T-helper 2 cell treated with Interferon-gamma antibody and Interleukin-4, amounts not matched to agents 100 ng/mL and 5 ng/mL, for 36 hours (primary cell): ENCODE measurements around the gene ALOX5. TPM values are rescaled to one million over a fixed set of nuclear protein-coding genes. Genes with fewer than 3 reads are reported as not detected.

Experiments used
- total RNA-seq: library from RNA; stranded (reverse); gene quantifications from 2 replicates; pipeline ENCODE4 v1.2.3, GENCODE V29; 2022

The ALOX5 gene
- total RNA-seq, 1 donor from 2014 or later, result 2.4 TPM

Other genes with a start within 250 kb of the ALOX5 start
- not detected in 2 replicates for gene OR13A1, start 58.6 kb upstream of the ALOX5 start, total RNA-seq